GM23338 (cell line): ENCODE measurements around the gene RPL34. TPM values are rescaled to one million over a fixed set of nuclear protein-coding genes. Genes with fewer than 3 reads are reported as not detected.

Experiments used
- ATAC-seq: fragments of 200-7000 bp; cut with Tn5 transposase; 3 replicates; pipeline ENCODE4 v1.9.1; 2020
- DNase-seq: peaks from one replicate; pipeline ENCODE4 v3.0.0-alpha.2; 2015; ENCODE audit warnings: low spot score
- H2AFZ ChIP-seq: fragments of 200-600 bp; sonication (generic); 2 replicates; pipeline ENCODE4 v1.8.0; 2016; ENCODE audit warnings: antibody characterized with exemption, mild to moderate bottlenecking, moderate library complexity
- H3F3A ChIP-seq: fragments of 200-600 bp; sonication (generic); replicated peaks from 2 replicates; pipeline ENCODE4 v1.8.0; 2017; ENCODE audit warnings: antibody characterized with exemption, mixed run types, low read depth
- H3K27ac ChIP-seq: fragments of 200-600 bp; sonication (generic); 2 replicates; pipeline ENCODE4 v1.6.1; 2016; ENCODE audit warnings: low read depth
- H3K27me3 ChIP-seq: fragments of 200-600 bp; sonication (generic); 2 replicates; pipeline ENCODE4 v1.8.0; 2016; ENCODE audit warnings: mild to moderate bottlenecking, mixed run types, moderate library complexity; ENCODE audit not compliant: insufficient read depth
- H3K36me3 ChIP-seq: fragments of 200-600 bp; sonication (generic); 2 replicates; pipeline ENCODE4 v1.8.0; 2016; ENCODE audit warnings: mild to moderate bottlenecking; ENCODE audit not compliant: insufficient read depth
- H3K4me1 ChIP-seq: fragments of 200-600 bp; sonication (generic); 2 replicates; pipeline ENCODE4 v1.8.0; 2016; ENCODE audit warnings: mild to moderate bottlenecking, moderate library complexity; ENCODE audit not compliant: insufficient read depth
- H3K4me2 ChIP-seq: fragments of 200-600 bp; sonication (generic); 2 replicates; pipeline ENCODE4 v1.7.1; 2017; ENCODE audit warnings: mixed run types
- H3K4me3 ChIP-seq: fragments of 200-600 bp; sonication (generic); 2 replicates; pipeline ENCODE4 v1.6.1; 2016; ENCODE audit warnings: mixed run types
- H3K79me2 ChIP-seq: fragments of 200-600 bp; sonication (generic); replicated peaks from 2 replicates; pipeline ENCODE4 v1.8.0; 2017; ENCODE audit warnings: mild to moderate bottlenecking; ENCODE audit not compliant: insufficient read depth
- H3K9me2 ChIP-seq: fragments of 200-600 bp; sonication (generic); 2 replicates; pipeline ENCODE4 v1.8.0; 2017; ENCODE audit not compliant: insufficient read depth
- H4K20me1 ChIP-seq: fragments of 200-600 bp; sonication (generic); replicated peaks from 2 replicates; pipeline ENCODE4 v1.8.0; 2017; ENCODE audit warnings: mild to moderate bottlenecking; ENCODE audit not compliant: insufficient read depth
- H3K27ac Mint-ChIP-seq: 2 replicates; pipeline ENCODE4 v1.8.0; 2020; ENCODE audit warnings: inconsistent platforms, mild to moderate bottlenecking, moderate library complexity, mixed read lengths
- H3K27me3 Mint-ChIP-seq: 3 replicates; pipeline ENCODE4 v1.8.0; 2022; ENCODE audit warnings: low read depth, mild to moderate bottlenecking, moderate library complexity, mixed read lengths, inconsistent platforms; ENCODE audit not compliant: insufficient read depth, poor library complexity
- H3K36me3 Mint-ChIP-seq: 3 replicates; pipeline ENCODE4 v1.8.0; 2021; ENCODE audit warnings: low read depth, mild to moderate bottlenecking, inconsistent platforms, moderate library complexity, mixed read lengths
- H3K4me1 Mint-ChIP-seq: 3 replicates; pipeline ENCODE4 v1.8.0; 2020; ENCODE audit warnings: mild to moderate bottlenecking, inconsistent platforms, mixed read lengths
- H3K4me3 Mint-ChIP-seq: 3 replicates; pipeline ENCODE4 v1.8.0; 2021; ENCODE audit warnings: moderate library complexity, mild to moderate bottlenecking, inconsistent platforms, mixed read lengths
- H3K9me3 Mint-ChIP-seq: 3 replicates; pipeline ENCODE4 v1.8.0; 2020; ENCODE audit warnings: moderate library complexity, mild to moderate bottlenecking, inconsistent platforms, mixed read lengths
- CREB1 ChIP-seq: fragments of 250-450 bp; sonication (Bioruptor Pico); IDR thresholded peaks from 2 replicates; pipeline ENCODE4 v1.5.0; 2020; ENCODE audit warnings: low read depth, mild to moderate bottlenecking, moderate library complexity
- EZH2 ChIP-seq: fragments of 200-600 bp; sonication (generic); IDR thresholded peaks from one replicate; pipeline ENCODE4 v1.8.0; 2017; ENCODE audit warnings: antibody characterized with exemption, mild to moderate bottlenecking, low read depth; ENCODE audit not compliant: unreplicated experiment
- NANOG ChIP-seq: IDR thresholded peaks from 2 replicates; pipeline ENCODE4 v1.6.1; 2016; ENCODE audit warnings: antibody characterized with exemption, borderline replicate concordance
- POLR2AphosphoS5 ChIP-seq: IDR thresholded peaks from 2 replicates; pipeline ENCODE4 v1.6.1; 2016; ENCODE audit warnings: antibody characterized with exemption, low read depth
- ZNF331 ChIP-seq: fragments of 250-450 bp; sonication (Bioruptor Pico); IDR thresholded peaks from 2 replicates; pipeline ENCODE4 v1.5.0; 2020; ENCODE audit warnings: low read depth, mild to moderate bottlenecking, moderate library complexity
- ZNF462 ChIP-seq: fragments of 250-450 bp; sonication (Bioruptor Pico); IDR thresholded peaks from 2 replicates; pipeline ENCODE4 v1.5.0; 2020; ENCODE audit warnings: mild to moderate bottlenecking, moderate library complexity
- polyA plus RNA-seq: library from polyadenylated mRNA; unstranded; fragments of >200 nt; fragmentation: Nextera tagmentation; extraction: Ambion mirVana; gene quantifications from 2 replicates; pipeline ENCODE4 v1.2.1, GENCODE V29; 2016
- total RNA-seq: library from RNA; depleted of rRNA; stranded (reverse); fragments of >200 nt; shearing (Covaris generic); gene quantifications from 2 replicates; pipeline ENCODE4 v1.2.3, GENCODE V29; 2014
- TF ChIP-seq, protein P1 (sequence below): IDR thresholded peaks from one replicate; pipeline ENCODE4 v1.6.1; 2018; ENCODE audit warnings: antibody characterized with exemption; ENCODE audit not compliant: unreplicated experiment

Gene RPL34
- total and polyA plus RNA-seq, 2 experiments from 2014 or later, result 785 to 2,566 TPM

GRCh38 chr4:108581083-108581482, 39.3 kb upstream of the RPL34 start:
- no peak overlapping the region for H3K27ac ChIP-seq
- H3K4me3 ChIP-seq, result no peak overlapping the region
- no peak for DNase-seq
- H3K36me3 ChIP-seq, result no peaks in the 10 kb centered on the region
- H4K20me1 ChIP-seq, result no peaks in the 10 kb centered on the region
- H3K36me3 Mint-ChIP-seq, result no peaks in the 10 kb centered on the region
- H3K4me2 ChIP-seq, result no peak overlapping the region
- TF ChIP-seq POLR2AphosphoS5 (no peak), EZH2 (no peak), ZNF462 (CRISPR knock-in tag) (no peak), NANOG (no peak), CREB1 (no peak), ZNF331 (CRISPR knock-in tag) (no peak)
- TF ChIP-seq, protein P1, sequence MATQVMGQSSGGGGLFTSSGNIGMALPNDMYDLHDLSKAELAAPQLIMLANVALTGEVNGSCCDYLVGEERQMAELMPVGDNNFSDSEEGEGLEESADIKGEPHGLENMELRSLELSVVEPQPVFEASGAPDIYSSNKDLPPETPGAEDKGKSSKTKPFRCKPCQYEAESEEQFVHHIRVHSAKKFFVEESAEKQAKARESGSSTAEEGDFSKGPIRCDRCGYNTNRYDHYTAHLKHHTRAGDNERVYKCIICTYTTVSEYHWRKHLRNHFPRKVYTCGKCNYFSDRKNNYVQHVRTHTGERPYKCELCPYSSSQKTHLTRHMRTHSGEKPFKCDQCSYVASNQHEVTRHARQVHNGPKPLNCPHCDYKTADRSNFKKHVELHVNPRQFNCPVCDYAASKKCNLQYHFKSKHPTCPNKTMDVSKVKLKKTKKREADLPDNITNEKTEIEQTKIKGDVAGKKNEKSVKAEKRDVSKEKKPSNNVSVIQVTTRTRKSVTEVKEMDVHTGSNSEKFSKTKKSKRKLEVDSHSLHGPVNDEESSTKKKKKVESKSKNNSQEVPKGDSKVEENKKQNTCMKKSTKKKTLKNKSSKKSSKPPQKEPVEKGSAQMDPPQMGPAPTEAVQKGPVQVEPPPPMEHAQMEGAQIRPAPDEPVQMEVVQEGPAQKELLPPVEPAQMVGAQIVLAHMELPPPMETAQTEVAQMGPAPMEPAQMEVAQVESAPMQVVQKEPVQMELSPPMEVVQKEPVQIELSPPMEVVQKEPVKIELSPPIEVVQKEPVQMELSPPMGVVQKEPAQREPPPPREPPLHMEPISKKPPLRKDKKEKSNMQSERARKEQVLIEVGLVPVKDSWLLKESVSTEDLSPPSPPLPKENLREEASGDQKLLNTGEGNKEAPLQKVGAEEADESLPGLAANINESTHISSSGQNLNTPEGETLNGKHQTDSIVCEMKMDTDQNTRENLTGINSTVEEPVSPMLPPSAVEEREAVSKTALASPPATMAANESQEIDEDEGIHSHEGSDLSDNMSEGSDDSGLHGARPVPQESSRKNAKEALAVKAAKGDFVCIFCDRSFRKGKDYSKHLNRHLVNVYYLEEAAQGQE, result no peak
- no peaks in the 10 kb centered on the region for H3K9me2 ChIP-seq
- H3K4me1 Mint-ChIP-seq, result no peaks in the 10 kb centered on the region
- H3K9me3 Mint-ChIP-seq, result no peaks in the 10 kb centered on the region
- H3K79me2 ChIP-seq, result no peaks in the 10 kb centered on the region
- H3K4me1 ChIP-seq, result no peaks in the 10 kb centered on the region
- no peaks in the 10 kb centered on the region for H3K27me3 Mint-ChIP-seq
- no peak overlapping the region for H2AFZ ChIP-seq
- no peak for ATAC-seq
- no peak overlapping the region for H3K27ac Mint-ChIP-seq
- no peaks in the 10 kb centered on the region for H3F3A ChIP-seq
- H3K4me3 Mint-ChIP-seq, result no peak overlapping the region
- H3K27me3 ChIP-seq, result no peaks in the 10 kb centered on the region
